GM19438 (cell line): ENCODE data around the gene GRHPR.
"Not testable (repeated sequence)": the region's sequence is repeated elsewhere in the genome, so short reads cannot be mapped to it uniquely, and the experiment has no call there.

Experiments
- ATAC-seq: cut with Tn5 transposase; IDR thresholded peaks from one replicate; pipeline ENCODE4 v1.9.1; 2021; ENCODE audit warnings: low read depth; ENCODE audit not compliant: unreplicated experiment

Gene GRHPR

DNA sequence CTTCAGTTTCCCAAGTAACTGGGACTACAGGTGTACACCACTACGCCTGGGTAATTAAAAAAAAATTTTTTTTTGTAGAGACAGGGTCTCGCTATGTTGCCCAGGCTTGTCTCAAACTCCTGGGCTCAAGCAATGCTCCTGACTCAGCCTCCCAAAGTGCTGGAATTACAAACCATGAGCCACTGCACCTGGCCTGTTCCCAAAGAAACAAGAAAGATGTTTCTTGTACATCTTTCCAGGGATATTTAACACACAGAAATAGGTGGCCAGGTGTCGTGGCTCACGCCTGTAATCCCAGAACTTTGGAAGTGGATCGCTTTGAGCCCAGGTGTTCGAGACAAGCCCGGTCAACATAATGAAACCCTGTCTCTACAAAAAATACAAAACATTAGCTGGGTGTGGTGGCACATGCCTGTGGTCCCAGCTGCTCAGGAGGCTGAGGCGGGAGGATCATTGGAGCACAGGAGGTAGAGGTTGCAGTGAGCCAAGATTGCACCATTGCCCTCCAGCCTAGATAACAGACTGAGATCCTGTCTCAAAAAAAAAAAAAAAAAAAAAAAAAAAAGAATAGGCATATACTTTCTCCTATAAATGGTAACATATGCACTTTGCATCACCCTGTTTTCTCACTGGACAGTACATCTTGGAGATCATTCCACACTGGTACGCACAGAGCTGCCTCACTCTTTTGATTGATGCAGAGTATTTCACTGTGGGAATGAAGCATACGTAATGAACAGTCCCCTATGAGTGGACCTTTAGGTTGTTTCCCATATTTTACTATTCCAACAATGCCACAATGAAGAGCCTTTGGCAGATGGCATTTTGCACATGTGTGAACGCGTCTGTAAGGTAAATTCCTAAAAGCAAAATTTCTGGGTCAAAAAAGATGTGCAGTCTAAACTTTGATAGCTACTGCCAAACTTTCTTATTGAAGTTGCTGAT, 2.0 kb upstream of the GRHPR start:
- ATAC-seq = no peak

DNA sequence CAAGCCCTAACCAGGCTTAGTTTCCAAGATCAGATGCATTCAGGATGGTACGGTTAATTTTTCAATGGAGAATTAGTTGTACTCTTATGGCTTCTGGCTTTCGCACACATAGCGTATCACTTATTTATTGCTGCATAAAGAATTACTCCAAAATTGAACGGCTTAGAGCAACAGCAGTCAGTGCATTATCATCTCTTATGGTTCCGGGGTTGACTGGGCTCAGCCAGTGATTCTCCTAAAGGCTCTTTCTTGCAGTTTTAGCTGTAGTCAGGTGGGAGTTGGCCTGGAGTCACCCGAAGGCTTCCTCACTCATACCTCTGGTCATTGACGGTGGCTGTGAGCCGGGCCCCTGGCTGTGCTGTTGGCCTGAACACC, 595 bp upstream of the GRHPR start:
- no peak for ATAC-seq

DNA sequence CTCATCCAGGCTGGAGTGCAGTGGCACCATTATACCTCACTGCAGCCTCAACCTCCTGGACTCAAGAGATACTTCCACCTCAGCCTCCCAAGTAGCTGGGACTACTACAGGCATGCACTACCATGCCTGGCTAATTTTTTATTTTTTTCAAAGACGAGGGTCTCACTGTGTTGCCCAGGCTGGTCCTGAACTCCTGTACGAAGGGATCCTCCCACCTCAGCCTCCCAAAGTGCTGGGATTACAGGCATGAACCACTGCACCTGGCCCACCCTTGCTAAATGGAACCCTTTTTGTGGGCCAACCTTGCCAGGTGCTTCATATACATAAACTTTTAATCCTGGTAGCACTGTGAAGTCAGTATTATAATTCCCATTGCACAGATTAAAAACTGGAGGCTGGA, 1.0 kb downstream of the GRHPR start:
- ATAC-seq = no peak

DNA sequence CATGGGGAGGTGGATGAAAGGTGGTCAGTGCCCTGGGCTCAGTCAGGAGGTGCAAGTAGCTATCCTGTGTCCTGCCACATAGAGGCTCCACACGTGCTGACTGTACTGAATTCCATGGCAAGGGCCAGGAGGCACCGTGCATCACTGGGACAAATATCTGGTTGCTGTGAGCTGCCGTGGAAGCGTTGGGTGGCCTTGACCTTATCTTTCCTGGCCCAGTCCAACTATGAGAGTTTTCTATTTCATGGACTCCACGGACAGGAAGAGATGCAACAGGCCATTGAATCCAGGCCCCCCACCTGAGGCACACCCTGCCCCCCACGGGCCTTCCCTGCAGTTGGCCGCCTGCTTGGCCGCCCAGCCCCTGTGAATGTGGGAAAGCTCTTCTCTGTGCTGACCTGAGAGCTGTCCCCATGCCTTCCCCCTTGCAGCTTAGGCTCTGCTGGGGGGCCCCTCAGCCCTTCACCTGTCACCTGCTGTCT, 1.7 kb downstream of the GRHPR start:
- no peak for ATAC-seq

DNA sequence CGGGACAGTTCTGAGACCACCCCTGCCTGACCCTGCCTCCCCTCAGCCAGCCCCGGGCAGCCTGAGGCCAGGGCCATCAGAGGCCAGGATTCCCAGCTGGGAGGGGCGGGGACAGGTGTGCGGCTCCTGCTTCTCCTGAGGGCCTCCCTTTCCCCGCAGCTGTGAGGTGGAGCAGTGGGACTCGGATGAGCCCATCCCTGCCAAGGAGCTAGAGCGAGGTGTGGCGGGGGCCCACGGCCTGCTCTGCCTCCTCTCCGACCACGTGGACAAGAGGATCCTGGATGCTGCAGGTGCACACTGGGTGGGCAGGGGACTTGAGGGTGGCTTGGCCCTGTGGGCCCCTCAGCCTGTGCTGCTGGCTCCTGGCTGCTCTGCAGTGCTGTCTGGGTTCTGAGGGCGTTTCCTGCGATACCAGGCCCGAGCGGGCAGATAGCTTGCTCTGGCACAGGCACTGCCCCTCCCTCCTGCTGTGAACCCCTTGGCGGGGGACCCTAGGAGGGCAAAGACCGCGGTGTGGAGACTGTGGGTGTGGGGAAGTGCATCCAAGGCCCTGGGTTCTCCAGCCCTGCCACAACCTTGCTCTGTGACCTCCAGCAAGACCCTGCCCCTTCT, 2.3 kb downstream of the GRHPR start:
- ATAC-seq = no peak

DNA sequence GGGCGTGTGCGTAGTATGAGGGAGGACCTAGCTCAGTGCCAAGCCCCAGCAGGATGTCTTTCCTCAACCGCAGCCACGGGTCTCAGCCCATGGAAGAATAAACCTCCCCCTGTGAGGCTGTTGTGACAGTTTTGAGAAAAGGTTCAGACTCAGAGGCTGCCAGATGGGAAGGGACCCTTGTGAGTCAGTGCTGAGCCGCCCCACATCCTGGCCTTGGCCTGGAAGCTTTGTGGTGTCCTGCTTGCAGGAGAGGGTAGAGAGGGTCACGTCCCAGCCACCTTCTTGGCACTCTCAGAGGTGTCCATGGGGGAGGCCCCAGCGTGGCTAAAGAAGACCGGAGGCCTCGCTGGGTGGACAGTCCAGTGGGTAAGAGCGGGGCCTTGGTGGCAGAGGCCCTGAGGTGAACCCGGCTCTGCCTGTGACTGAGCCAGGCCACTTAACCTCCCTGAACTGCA, 2.8 kb downstream of the GRHPR start:
- no peak for ATAC-seq

DNA sequence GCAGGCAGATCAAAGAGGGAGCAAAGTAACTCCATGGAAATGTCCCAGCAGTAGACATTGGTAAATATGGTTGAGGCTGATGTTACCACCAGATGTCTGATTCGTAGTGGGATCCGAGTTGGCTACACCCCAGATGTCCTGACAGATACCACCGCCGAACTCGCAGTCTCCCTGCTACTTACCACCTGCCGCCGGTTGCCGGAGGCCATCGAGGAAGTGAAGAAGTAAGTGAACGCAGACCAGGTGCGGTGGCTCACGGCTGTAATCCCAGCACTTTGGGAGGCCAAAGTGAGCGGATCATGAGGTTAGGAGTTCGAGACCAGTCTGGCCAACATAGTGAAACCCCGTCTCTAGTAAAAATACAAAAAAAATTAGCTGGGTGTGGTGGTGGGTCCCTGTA, 3.9 kb downstream of the GRHPR start:
- ATAC-seq = not testable (repeated sequence)

DNA sequence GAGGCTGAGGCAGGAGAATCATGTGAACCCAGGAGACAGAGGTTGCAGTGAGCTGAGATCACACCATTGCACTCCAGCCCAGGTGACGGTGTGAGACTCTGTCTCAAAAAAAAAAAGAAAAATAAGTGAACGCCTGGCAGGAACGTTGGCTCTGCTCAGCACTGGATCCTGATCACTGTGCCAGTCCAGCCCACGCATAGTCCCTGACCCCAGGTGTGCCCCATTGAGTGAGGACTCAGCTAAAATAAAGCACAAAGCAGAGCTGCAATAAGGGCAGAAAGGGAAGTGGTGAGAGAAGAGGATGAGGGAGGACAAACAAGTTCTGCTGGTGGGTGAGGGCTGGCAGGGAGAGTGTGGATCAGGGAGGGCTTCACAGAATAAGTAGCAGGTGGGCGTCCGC, 4.3 kb downstream of the GRHPR start:
- no peak for ATAC-seq

DNA sequence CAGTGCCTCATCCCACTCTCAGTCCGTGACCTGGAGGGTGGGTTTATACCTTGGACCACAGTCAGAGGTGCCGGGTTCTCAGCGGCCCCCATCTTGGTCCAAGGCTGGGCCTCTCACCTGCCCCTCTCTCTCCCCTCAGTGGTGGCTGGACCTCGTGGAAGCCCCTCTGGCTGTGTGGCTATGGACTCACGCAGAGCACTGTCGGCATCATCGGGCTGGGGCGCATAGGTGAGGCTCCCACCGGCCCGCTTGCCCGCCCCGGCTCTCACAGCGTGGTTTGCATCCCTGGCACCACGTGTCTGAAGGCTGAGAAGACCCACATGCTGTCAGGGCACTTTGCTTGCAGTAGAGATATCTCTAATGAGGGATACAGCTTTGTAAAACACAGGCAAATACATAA, 5.8 kb downstream of the GRHPR start:
- ATAC-seq = no peak

DNA sequence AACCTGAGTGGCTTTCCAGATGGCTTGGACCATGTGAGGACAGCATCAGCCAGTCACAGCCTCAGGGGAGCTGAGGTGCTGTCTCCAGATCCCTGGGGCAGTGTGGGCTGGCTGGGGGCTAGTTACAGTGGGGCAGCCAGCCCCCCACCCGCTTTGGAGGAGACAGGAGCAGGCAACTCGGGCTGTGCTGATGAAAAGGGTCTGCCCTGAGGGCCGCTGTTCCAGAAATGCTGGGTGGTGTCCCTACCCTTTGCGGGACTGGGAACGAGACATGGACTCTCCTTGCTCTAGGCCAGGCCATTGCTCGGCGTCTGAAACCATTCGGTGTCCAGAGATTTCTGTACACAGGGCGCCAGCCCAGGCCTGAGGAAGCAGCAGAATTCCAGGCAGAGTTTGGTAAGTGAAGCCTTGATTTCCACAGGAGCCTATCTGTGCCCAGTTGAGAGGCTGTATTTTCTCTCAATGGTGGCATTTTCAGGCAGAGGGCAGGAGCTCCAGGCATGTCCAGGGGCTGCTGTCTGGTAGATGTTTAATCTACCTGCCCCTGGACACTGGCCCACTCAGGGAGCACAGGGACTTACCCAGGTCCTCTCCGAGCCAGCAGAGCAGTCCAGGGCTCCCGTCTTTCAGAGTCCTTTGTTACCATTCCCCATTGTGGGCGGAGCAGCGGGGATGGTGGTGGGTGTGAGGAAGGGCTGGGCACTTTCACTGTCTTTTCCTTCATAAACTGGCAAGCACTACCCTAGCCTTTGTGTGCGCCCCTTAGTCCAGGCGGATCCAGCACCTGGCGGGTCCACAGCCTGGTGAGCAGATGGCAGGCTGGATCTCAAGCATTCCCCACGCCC, 7.2 kb downstream of the GRHPR start:
- no peak for ATAC-seq

DNA sequence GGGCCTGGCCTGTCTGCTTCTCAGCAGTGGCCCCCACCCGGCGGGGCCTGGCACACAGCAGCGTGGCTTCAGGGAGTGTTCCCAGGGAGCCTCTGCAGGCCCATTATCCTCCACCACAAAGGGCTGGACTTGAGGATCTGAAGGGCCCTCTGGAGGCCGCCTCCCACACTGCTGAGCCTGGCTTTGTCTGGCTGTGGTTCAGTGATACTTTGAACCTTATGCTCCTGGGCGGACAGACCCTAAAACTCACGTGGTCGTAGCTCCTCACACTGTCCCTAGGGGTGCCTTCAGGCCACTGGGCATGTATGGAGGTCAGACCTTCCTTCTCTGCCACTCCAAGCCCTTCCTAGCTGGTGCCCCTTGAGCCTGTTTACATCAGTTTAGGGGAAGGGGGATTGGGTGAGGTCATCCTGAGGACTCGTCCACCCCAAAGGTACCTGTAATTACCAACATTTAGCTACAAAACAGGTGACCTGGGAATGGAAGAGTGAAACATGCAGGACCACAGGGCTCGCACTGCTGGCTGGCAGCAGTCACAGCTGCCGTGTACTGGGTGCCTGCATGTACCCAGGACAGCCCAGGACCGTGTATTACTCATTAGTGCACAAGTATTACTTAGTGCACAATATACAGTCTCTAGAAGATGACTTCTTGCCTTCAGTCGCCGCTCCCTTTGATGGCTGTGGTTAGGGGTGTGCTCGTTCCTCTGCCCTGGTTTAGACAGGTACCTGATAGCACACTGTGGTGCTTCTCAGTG, 8.5 kb downstream of the GRHPR start:
- ATAC-seq = no peak

DNA sequence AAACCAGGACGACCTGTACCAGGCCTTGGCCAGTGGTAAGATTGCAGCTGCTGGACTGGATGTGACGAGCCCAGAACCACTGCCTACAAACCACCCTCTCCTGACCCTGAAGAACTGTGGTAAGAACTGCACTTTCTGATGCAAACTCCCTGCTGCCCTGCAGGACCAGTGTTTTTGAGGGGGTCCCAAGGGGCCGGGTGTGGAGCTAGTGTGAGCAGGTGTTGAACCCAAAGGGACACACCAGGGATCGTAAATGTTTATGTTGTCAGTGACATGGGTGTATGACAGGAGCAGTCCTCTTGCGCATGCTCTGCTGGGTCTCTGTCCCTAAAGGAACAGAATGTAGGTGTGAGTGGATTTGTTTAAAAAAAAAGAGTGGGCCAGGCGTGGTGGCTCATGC, 9.5 kb downstream of the GRHPR start:
- ATAC-seq = no peak

DNA sequence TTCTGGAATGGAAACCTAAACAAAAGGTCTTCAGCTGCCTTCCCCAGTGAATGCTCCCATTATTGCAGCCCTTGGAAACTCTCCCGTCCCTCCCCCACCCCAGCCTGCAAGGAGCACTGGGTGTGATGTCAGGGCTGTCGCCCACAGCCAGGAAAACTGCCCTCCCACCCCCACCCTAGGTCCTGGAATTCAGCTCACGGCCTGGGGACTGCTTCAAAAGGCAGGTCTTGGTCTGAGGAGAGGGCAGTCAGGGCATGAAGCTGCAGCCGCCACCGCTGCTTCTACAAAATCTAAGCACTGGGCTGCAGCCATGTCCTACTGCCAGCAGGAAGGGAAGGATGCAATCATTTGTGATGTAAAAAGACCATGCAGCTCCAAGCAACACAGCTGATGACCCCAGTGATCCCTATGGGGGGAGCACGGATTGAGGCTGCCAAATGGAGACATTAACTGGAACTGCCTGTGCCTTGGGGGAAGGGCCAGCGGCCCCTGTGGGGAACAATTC, 11.4 kb downstream of the GRHPR start:
- ATAC-seq = no peak

DNA sequence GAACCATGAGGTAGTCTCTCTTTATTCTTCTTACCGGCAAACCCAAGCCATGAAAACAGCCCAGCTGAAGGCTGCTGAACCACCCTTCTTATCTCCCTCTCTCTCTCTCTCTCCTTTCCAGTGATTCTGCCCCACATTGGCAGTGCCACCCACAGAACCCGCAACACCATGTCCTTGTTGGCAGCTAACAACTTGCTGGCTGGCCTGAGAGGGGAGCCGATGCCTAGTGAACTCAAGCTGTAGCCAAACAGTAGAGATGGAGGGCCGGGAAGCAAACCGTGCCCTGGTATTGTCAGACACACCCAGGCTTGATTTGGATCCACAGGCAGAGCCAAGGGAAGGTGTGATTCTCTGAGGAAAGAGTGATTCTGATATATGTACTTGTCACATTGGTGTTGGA, 14.0 kb downstream of the GRHPR start:
- ATAC-seq = no peak

DNA sequence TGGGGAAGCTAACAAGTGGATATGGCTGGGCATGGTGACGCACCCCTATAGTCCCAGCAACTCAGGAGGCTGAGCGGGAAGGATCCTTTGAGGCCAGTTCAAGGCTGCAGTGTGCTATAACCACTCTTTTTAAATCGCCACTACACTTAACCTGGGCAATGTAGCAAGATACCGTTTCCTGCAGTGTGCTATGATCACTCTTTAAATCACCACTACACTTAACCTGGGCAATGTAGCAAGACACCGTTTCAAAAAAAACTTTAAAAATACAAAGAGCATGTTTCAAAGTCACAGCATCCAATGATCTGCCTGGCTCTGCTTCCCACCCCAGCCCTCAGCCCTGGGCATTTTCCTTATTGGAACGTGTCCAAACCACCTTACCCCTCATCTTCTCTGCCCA, 14.5 kb downstream of the GRHPR start:
- ATAC-seq = no peak

DNA sequence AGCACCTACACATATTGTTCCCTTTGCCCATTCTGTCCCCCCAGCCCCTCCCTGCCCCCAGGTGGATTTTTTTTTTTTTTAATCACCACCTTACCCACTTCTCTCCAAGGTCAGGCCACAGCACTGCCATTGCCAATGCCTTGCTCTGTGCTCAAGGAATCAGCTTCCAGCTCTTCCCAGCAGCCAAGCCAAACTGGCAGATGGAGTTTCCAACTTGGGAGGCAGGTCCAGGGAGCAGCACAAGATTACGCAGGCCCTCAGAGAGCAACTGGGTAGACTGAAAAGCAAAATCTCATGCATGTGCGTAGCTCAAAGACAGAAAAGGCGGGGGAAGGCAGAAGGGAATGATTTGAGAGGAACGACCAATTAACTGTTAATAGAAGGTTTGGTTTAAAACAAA, 15.1 kb downstream of the GRHPR start:
- ATAC-seq = no peak

DNA sequence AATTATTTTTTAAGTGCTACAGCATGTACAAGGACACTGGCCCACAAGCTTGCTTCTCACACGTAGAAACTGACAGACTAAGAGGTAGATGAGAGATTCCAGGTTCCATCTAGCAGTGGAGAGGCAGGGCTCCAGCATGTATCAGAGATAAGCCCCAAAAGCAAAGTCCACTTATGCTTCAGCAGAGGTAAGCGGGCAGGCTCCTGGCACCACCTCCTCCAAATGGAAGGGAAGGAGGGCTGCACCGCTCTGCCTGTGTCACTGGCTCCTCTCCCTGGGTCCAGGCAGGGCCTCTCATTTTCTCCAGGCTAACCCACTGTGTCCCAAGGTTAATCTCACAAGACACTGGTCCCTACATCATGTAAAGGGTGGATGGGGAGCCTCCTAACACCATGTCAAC, 15.9 kb downstream of the GRHPR start:
- ATAC-seq = no peak

DNA sequence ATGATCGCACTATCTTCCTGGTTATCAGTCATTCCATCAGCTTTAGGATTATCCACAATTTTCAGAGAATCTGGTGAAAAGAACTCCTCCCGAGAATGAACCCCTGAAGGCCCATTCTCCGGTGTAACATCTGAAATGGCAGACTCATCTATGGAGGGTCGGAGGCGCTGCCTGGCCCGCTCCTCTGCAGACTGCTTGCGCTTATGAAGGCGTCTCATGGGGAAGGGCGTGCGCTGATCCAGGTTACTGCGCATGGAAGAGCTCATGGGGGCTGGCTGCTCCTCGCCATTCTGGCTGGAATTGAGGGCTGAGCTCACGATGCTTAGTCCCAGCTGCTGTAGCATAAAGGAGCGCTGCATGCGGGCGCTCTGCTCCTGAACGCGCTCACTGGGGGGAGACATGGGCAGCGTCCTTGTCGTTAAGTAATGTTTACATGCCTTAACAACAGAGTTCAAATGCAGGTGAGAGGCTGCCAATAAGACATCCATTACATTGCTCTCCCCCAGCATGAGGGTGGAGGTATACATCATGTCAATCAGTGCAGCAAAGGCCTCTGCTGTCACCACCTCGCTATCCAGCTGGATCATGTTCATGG, 19.4 kb downstream of the GRHPR start:
- ATAC-seq = no peak

DNA sequence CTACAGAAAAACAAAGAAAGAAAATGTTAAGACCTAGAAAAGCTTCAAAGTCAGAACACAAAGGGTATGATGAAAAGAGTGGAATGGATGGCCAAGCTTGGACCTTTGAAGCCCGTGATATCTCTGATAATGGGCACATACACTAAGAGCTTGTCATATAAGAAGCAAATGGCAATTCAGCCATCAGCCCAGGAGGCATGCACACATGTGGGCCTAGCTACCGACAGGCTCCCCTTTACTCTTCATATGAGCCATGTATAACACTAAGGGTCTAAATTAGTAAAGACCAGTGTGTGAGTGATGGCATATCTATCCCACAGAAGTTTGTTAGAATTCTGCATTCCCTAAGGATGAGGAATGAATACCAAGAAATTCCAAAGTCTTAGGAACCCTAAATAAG, 20.1 kb downstream of the GRHPR start:
- ATAC-seq = no peak

DNA sequence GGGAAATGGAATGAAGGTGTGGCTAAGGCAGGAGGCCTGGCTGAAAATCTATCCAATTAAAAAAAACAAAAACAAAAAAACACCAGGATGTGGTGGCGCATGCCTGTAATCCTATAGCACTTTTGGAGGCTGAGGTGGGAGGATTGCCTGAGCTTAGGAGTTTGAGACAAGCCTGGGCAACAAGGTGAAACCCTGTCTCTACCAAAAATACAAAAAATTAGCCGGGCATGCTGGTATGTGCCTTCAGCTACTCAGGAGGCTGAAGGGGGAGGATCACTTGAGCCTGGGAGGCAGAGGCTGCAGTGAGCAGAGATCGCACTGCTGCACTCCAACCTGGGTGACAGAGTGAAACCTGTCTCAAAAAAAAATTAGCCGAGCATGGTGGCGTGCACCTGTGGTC, 21.1 kb downstream of the GRHPR start:
- no peak for ATAC-seq
